Measurements from ENCODE around the gene STAU1. TPM values are rescaled to one million over a fixed set of nuclear protein-coding genes. Genes with fewer than 3 reads are reported as not detected.

Gene STAU1
- total and polyA plus RNA-seq, 2 of the 13 experiments (the other 11 are each of a cell fraction or from before 2014, with no cell fraction given), result 119 to 133 TPM

GRCh38 chr20:49187851-49188641 is at the start of gene STAU1 (continued):
- no peak for TF ChIP-seq SNAI1 (CRISPR knock-in tag; IDR thresholded peaks at IDR 0.05; ENCODE audit: borderline replicate concordance)
- peak; percentile 76 for TF ChIP-seq MLX (CRISPR knock-in tag; IDR thresholded peaks at IDR 0.05)
- no peak for TF ChIP-seq CEBPB (IDR thresholded peaks at IDR 0.05; ENCODE audit: borderline replicate concordance, low read depth, low read length)
- TF ChIP-seq AGO2 (optimal IDR thresholded peaks at IDR 0.05; ENCODE audit: low read depth, low read length), result peak; percentile 76
- peak; percentile 78; the same call in 1 of the 2 replicates for TF ChIP-seq ZNF598 (CRISPR knock-in tag; IDR thresholded peaks at IDR 0.05; ENCODE audit: borderline replicate concordance)
- no peak for TF ChIP-seq CC2D1A (CRISPR knock-in tag; IDR thresholded peaks at IDR 0.05)
- TF ChIP-seq ZBTB40 (IDR thresholded peaks at IDR 0.05), result no peak
- TF ChIP-seq ZBTB40 (CRISPR knock-in tag; IDR thresholded peaks at IDR 0.05), result peak; percentile 51; the same call in 1 of the 2 replicates
- TF ChIP-seq MIER3 (CRISPR knock-in tag; IDR thresholded peaks at IDR 0.05; ENCODE audit: borderline replicate concordance), result peak; percentile 96
- TF ChIP-seq E2F2 (CRISPR knock-in tag; IDR thresholded peaks at IDR 0.05; ENCODE audit: borderline replicate concordance), result peak; percentile 99
- TF ChIP-seq RELA (CRISPR knock-in tag; IDR thresholded peaks at IDR 0.05), result peak; percentile 83; the same call in 1 of the 2 replicates
- no peak for TF ChIP-seq MAFK (conservative IDR thresholded peaks at IDR 0.05 in 1 of 2, IDR thresholded peaks at IDR 0.05 in 1 of 2; ENCODE audit: low read length in 2 of 2)
- TF ChIP-seq DBP (CRISPR knock-in tag; IDR thresholded peaks at IDR 0.05; ENCODE audit: not compliant biosample characterization), result no peak
- TF ChIP-seq NFRKB (IDR thresholded peaks at IDR 0.05), result no peak
- TF ChIP-seq JUN (CRISPR knock-in tag; IDR thresholded peaks at IDR 0.05), result peak; percentile 51; the same call in 1 of the 2 replicates
- peak; percentile 89 for TF ChIP-seq PHF5A (CRISPR knock-in tag; IDR thresholded peaks at IDR 0.05; ENCODE audit: low read depth, unreplicated experiment)
- peak; percentile 91 for TF ChIP-seq REPIN1 (CRISPR knock-in tag; IDR thresholded peaks at IDR 0.05; ENCODE audit: borderline replicate concordance, low read depth)
